HCT116 (cell line): ENCODE measurements around the gene WDR90. TPM values are rescaled to one million over a fixed set of nuclear protein-coding genes. Genes with fewer than 3 reads are reported as not detected.

Experiments
- ATAC-seq: fragments of 200-7000 bp; cut with Tn5 transposase; 2 replicates; pipeline ENCODE4 v1.9.1; 2020; ENCODE audit warnings: mild to moderate bottlenecking, moderate library complexity
- BruUV-seq: library from RNA; stranded (reverse); fragments of 400-500 nt; replicated peaks from 2 replicates; lab custom pipeline; 2021; lab: Mats Ljungman, UMichigan
- CTCF ChIA-PET: fragments of 300-600 bp; sonication (Branson Sonifier 250); formaldehyde crosslinking; loops from one replicate; lab custom pipeline; 2021; ENCODE audit warnings: antibody characterized with exemption; lab: Charles Lee
- POLR2A ChIA-PET: fragments of 300-600, 350-600 bp; sonication (Branson Sonifier 250); formaldehyde crosslinking; loops from one replicate; lab custom pipeline; 2021; ENCODE audit warnings: antibody characterized with exemption; lab: Charles Lee
- RAD21 ChIA-PET, 2 experiments: fragments of 300-600 bp; sonication (Branson Sonifier 250); formaldehyde crosslinking; loops; one replicate each; lab custom pipeline; 2023; ENCODE audit warnings: low total read pairs in 2 of 2; ENCODE audit not compliant: uncharacterized antibody in 2 of 2, unreplicated experiment in 2 of 2, low non-redundant PET in 1 of 2; lab: Charles Lee
- DNase-seq: peaks from one replicate; pipeline ENCODE4 v3.0.0-alpha.2; 2010; ENCODE audit warnings: low read depth, low spot score
- H2AFZ ChIP-seq: fragments of 200-600 bp; shearing (Covaris generic), sonication (generic); 2 replicates; pipeline ENCODE4 v1.6.1; 2017; ENCODE audit warnings: low read depth, mixed run types, mixed read lengths, antibody characterized with exemption, low read length; ENCODE audit not compliant: poor library complexity, severe bottlenecking
- H3K27ac ChIP-seq: 2 replicates; pipeline ENCODE4 v1.5.1; 2012; ENCODE audit warnings: low read depth, low read length
- H3K27me3 ChIP-seq: fragments of 200-600 bp; sonication (generic); 2 replicates; pipeline ENCODE4 v1.6.1; 2016; ENCODE audit warnings: mixed run types, low read length, mixed read lengths; ENCODE audit not compliant: insufficient read depth
- H3K36me3 ChIP-seq, 2 experiments: fragments of 200-500 bp in 1 of 2; fragments of 200-600 bp in 1 of 2; sonication (Bioruptor generic) in 1 of 2; sonication (generic) in 1 of 2; 2 replicates each; pipeline versions ENCODE4 v1.5.1 to v1.6.1; 2014 to 2016; ENCODE audit warnings: low read length in 2 of 2, inconsistent platforms in 1 of 2, mixed read lengths in 1 of 2, mixed run types in 1 of 2; ENCODE audit not compliant: insufficient read depth in 2 of 2, control insufficient read depth in 1 of 2
- H3K4me1 ChIP-seq, 2 experiments: fragments of 200-600 bp in 1 of 2; sonication (generic) in 1 of 2; 2 replicates each; pipeline versions ENCODE4 v1.5.1 to v1.6.1; 2012 to 2017; ENCODE audit warnings: low read length in 2 of 2, inconsistent platforms in 1 of 2, mild to moderate bottlenecking in 1 of 2, mixed read lengths in 1 of 2, mixed run types in 1 of 2, moderate library complexity in 1 of 2; ENCODE audit not compliant: insufficient read depth in 2 of 2, control insufficient read depth in 1 of 2
- H3K4me2 ChIP-seq: fragments of 200-600 bp; sonication (generic); 2 replicates; pipeline ENCODE4 v1.6.1; 2017; ENCODE audit warnings: mixed run types, low read length, mixed read lengths
- H3K4me3 ChIP-seq, 2 experiments: fragments of 200-600 bp in 1 of 2; sonication (generic) in 1 of 2; replicated peaks in 1 of 2; 2 replicates each; pipeline ENCODE4 v1.5.1; 2011 to 2016; ENCODE audit warnings: low read length in 2 of 2, control low read depth in 1 of 2, low read depth in 1 of 2, mild to moderate bottlenecking in 1 of 2, mixed read lengths in 1 of 2, mixed run types in 1 of 2
- H3K79me2 ChIP-seq: fragments of 200-600 bp; sonication (generic); 2 replicates; pipeline ENCODE4 v1.6.1; 2017; ENCODE audit warnings: mild to moderate bottlenecking, mixed run types, low read length, moderate library complexity, mixed read lengths; ENCODE audit not compliant: insufficient read depth
- H3K9ac ChIP-seq: fragments of 200-600 bp; sonication (generic); 2 replicates; pipeline ENCODE4 v1.6.1; 2016; ENCODE audit warnings: low read length, mixed read lengths
- H3K9me2 ChIP-seq: fragments of 200-600 bp; sonication (generic), shearing (Covaris generic); 2 replicates; pipeline ENCODE4 v1.6.1; 2017; ENCODE audit warnings: mixed run types, mild to moderate bottlenecking, moderate library complexity; ENCODE audit not compliant: insufficient read depth
- H3K9me3 ChIP-seq, 2 experiments: fragments of 200-500 bp in 1 of 2; fragments of 200-600 bp in 1 of 2; sonication (Bioruptor generic) in 1 of 2; sonication (generic) in 1 of 2; 2 replicates each; pipeline ENCODE4 v1.6.1; 2014 to 2017; ENCODE audit warnings: low read length in 2 of 2, mixed read lengths in 2 of 2, inconsistent platforms in 1 of 2, low read depth in 1 of 2, mild to moderate bottlenecking in 1 of 2, mixed run types in 1 of 2, moderate library complexity in 1 of 2; ENCODE audit not compliant: control insufficient read depth in 1 of 2, insufficient read depth in 1 of 2
- H4K20me1 ChIP-seq: fragments of 200-600 bp; sonication (generic), shearing (Covaris generic); 2 replicates; pipeline ENCODE4 v1.6.1; 2017; ENCODE audit warnings: mixed run types, mild to moderate bottlenecking, moderate library complexity; ENCODE audit not compliant: insufficient read depth
- EZH2phosphoT487 ChIP-seq: fragments of 200-600 bp; IDR thresholded peaks from 2 replicates; pipeline ENCODE4 v1.6.1; 2018; ENCODE audit warnings: antibody characterized with exemption, borderline replicate concordance
- JUND ChIP-seq: IDR thresholded peaks from 2 replicates; pipeline ENCODE4 v1.6.1; 2012
- POLR2AphosphoS5 ChIP-seq: IDR thresholded peaks from 2 replicates; pipeline ENCODE4 v1.6.1; 2011; ENCODE audit warnings: mild to moderate bottlenecking, low read depth, low read length, moderate library complexity
- intact Hi-C: fragments of 100-400 bp; cut with micrococcal nuclease; formaldehyde crosslinking; loops from 2 replicates; pipeline ENCODE4 v1.10.0; 2022
- total RNA-seq: library from RNA; stranded (reverse); gene quantifications from one replicate; pipeline ENCODE4 v1.2.1, GENCODE V29; 2021; ENCODE audit not compliant: unreplicated experiment
- TF ChIP-seq, protein P1 (sequence below): IDR thresholded peaks from 2 replicates; pipeline ENCODE4 v1.6.1; 2012; ENCODE audit warnings: low read depth

Gene WDR90
- total RNA-seq, 1 experiment from 2014 or later, result 73.7 TPM

DNA sequence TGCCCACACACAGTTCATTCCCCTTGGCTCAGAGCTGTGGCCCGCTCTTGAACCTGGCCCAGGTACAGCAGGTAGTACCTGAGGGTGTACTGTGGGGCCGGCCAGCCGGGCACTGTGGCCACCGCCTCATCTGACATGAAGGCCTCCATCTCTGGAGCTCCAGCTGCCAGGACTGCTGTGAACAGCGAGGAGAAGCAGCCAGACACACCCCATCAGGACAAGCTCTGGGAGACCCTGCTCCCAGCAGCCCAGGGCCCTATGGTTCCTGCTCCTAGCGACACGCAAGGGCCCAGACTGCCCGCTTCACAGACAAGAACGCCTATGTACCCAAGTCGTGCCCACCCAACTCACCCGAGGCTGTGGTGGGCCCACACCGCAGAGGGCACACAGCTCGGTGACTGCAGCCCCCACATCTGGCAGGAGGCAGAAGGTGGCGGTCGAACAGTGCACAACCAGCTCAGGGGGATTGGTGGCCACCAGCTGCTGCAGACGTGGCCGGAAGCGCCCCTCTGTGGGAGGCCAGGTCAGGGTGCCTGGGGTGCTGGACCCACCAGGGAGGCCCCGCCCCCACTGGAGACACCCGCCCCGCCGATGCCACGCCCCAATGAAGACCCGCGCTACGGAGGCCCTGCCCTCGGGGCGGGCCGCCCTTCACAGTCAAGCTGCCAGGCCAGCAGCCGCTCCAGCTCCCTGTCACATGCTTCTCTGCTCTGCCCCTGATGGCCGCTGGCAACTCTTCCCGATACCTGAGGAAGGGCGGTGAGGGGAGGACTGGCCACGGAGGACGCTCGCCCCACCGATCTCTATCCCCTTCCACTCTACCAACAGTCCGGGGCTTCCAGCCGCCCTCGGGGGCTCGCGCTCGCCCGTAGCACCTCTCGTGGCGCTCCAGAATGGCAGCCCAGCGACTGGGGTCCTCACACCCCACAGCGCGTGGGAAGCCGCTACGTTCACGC lies 30.0 kb downstream of the WDR90 start:
- no peak for DNase-seq
- CTCF ChIA-PET, result interaction anchor here (1.0 kb wide), 1 partner anchor 30 kb away, joined by 5 read pairs; the partner anchor contains the start of gene WDR90
- Histone ChIP-seq H3K9me3 (no peaks in the 10 kb centered on the region), H3K9me2 (no peaks in the 10 kb centered on the region), H2AFZ (no peak overlapping the region), H3K27me3 (no peaks in the 10 kb centered on the region), H3K27ac (peak overlapping the region; percentile 75), H3K4me3 (peak overlapping the region; percentile 40 to 52), H3K36me3 (peaks cover 0 to 26% of the 10 kb centered on the region in 2 experiments; a peak in 2 of 4 replicates), H3K9ac (peak overlapping the region; percentile 48; the same call in 1 of the 2 replicates), H3K79me2 (peaks cover 35% of the 10 kb centered on the region), H3K4me2 (peak overlapping the region; percentile 71), H3K4me1 (peaks cover 11 to 36% of the 10 kb centered on the region in 2 experiments), H4K20me1 (no peaks in the 10 kb centered on the region)
- POLR2A ChIA-PET, result interaction anchor here (0.6 kb wide), 1 partner anchor 142 kb away, joined by 4 read pairs; no protein-coding TSS in a partner anchor
- RAD21 ChIA-PET, result no interaction called here
- no TSS peak for BruUV-seq
- TF ChIP-seq EZH2phosphoT487 (no peak), POLR2AphosphoS5 (peak; percentile 41; the same call in 1 of the 2 replicates), JUND (no peak)
- TF ChIP-seq, protein P1, sequence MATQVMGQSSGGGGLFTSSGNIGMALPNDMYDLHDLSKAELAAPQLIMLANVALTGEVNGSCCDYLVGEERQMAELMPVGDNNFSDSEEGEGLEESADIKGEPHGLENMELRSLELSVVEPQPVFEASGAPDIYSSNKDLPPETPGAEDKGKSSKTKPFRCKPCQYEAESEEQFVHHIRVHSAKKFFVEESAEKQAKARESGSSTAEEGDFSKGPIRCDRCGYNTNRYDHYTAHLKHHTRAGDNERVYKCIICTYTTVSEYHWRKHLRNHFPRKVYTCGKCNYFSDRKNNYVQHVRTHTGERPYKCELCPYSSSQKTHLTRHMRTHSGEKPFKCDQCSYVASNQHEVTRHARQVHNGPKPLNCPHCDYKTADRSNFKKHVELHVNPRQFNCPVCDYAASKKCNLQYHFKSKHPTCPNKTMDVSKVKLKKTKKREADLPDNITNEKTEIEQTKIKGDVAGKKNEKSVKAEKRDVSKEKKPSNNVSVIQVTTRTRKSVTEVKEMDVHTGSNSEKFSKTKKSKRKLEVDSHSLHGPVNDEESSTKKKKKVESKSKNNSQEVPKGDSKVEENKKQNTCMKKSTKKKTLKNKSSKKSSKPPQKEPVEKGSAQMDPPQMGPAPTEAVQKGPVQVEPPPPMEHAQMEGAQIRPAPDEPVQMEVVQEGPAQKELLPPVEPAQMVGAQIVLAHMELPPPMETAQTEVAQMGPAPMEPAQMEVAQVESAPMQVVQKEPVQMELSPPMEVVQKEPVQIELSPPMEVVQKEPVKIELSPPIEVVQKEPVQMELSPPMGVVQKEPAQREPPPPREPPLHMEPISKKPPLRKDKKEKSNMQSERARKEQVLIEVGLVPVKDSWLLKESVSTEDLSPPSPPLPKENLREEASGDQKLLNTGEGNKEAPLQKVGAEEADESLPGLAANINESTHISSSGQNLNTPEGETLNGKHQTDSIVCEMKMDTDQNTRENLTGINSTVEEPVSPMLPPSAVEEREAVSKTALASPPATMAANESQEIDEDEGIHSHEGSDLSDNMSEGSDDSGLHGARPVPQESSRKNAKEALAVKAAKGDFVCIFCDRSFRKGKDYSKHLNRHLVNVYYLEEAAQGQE, result no peak
- ATAC-seq, result peak; percentile 26
- intact Hi-C loops, result no loop called here
